KG1 (cell line): ENCODE results near the gene ADGRL3.

Experiments used
- DNase-seq: peaks from one replicate; lab custom pipeline; 2025; lab: John Stamatoyannopoulos, UW

ADGRL3 gene

GRCh38 chr4:61426229-61426628 is 226.1 kb downstream of the ADGRL3 start:
- DNase-seq: no peak

DNA sequence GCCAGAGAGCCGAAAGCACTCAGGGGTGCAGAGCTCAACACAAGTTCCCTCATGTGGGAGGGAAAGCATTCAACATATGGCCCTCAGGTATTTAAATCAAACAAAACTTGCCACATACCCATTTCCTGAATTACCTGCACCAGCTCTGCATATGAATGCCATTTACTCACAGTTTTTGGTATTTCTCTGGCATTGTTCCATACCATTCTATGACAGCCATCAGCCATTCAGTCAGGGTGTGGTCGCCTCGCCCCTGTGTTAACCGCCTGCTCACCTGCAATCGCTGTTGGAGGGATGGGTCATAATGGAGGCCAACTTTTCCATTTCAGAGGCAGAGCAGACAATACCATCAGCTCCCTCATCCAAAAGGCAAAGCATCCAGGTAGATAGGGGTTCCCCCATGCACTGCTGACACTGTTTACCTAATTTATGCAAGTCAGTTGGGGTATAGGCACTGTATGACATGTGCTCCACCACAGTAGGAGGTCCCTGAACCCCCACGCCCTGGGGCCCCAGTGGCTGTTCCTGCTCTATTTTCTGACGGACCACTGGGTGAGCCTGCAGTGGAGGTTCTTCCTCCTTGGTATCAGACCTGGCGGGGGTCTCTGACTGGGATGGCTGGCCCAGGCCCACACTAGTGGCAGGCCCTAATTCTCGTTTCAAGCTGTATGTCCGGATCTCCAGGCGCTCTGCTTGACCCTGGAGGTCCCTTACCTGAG is 227.1 kb downstream of the ADGRL3 start:
- DNase-seq: no peak

DNA sequence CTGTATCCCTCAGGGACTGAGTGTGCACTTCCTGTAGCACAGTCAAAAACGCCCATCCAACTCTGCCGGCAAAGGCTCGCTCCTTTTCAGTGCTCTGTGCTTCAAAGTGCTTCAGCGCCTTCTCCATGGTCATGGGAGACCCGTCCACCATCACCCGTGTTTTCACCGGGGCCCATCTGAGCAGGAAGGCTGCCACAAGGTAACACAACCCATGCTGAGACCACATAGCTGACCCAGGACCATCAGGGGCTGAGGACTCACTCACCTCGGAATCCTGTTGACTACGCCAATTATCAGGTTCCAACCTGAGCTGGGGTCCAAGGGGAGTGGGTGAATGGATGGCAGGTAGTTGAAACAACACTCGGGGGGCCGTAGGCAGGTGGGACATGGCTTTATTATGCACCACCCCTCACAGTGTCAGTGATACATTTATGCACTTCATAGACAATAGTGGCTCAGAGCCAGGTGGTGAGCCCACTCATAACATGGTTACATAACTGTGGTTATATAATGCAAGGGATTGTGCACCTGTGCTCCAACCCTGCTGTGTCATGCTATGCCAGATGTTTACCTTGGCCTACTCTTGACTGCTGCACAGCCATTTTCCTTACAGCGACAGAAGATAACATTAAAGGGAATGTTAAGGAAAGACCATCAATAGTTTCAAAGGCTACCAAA is 227.8 kb downstream of the ADGRL3 start:
- no peak for DNase-seq

DNA sequence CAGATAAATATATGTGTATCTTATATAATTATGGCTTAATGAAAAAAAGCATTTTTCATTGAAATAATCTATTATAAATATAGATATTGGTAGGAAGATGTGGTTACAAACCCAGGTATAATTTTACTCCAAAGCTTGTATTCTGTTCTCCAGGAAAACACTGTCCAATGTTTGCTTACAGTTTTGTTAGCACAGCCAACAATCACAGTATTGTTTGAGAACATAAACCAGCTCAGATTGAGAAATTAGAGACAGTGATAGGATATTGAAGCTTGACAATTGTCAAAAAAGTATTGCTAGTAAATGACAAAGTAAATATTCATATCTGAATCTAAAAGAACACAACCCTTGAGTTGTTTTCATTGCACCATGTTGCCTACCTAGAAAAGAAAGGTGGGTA is 228.8 kb downstream of the ADGRL3 start:
- DNase-seq: no peak

DNA sequence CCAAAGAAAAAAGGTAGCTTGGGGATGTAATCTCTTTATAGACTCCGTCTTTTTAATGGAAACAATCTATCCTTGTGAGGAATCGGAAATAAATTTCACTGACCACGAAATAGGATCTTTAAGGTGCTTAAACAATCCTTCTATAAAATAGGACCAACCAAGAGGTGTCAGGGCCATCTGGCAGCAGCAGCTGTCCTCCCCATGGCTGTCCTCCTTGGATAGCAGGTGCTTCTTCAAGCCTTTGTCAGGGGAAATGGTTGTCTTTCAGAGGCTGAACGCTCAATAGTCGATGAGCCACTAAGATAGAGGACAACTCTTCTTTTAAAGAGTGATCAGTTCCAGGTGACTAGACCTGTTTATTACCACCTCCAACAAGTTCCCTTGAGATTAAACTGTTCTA is 231.0 kb downstream of the ADGRL3 start:
- no peak for DNase-seq

DNA sequence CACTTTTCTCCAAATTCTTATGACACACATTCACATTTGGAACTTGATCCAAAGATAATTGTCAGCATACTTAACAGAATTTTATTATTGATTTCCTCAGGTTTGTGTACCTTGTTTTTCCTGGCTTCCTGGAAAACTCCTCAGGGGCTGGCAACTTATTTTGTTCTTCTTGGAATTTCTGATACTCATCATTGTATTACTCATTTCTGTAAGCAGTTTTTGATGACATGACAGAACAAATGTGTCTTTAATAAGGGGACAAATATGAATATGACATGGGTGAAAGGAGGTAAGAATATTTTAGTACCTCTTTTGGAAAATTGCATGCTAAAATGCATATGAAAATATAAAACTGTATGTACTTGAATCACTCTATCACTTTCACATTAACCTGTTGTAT is 237.8 kb downstream of the ADGRL3 start:
- no peak for DNase-seq

- no peak for DNase-seq
These were observed 240.2 kb downstream of the ADGRL3 start for GRCh38 chr4:61440321-61440720.

- DNase-seq: no peak
These were observed 242.8 kb downstream of the ADGRL3 start for GRCh38 chr4:61442936-61443335.

- DNase-seq: no peak
These were observed 243.8 kb downstream of the ADGRL3 start for GRCh38 chr4:61443813-61444510.

DNA sequence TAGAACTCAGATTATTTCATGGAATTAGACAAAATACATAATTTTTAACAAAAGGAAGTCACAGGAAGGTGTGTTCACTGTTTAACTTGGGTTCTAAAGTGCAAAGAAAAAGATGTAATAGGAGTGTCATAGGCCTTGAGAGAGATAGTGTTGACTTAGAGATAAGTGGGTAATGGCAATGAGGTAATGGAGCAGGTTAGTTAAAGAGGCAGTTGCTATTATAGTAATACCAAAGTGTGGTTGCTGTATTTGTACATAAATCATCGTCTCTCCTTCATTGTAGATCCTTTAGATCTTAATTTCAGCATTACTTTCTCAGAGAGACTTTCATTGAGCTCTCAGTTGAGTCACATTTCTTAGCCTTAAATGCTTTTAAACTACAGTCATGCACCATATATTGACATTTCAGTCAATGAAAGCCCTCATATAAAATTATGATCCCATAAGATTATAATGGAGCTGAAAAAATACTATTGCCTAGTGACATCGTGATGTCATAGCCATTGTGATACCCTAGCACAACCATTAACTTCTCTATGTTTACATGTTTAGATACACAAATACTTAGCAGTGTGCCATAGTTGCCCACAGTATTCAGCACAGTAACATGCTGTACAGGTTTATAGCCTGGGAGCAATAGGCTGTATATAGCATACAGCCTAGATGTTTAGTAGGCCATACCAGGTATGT is 245.4 kb downstream of the ADGRL3 start:
- DNase-seq: no peak

GRCh38 chr4:61446941-61447340 is 246.8 kb downstream of the ADGRL3 start:
- no peak for DNase-seq

- no peak for DNase-seq
These were observed 247.8 kb downstream of the ADGRL3 start for GRCh38 chr4:61447918-61448317.

- no peak for DNase-seq
These were observed 251.8 kb downstream of the ADGRL3 start for GRCh38 chr4:61451935-61452334.

DNA sequence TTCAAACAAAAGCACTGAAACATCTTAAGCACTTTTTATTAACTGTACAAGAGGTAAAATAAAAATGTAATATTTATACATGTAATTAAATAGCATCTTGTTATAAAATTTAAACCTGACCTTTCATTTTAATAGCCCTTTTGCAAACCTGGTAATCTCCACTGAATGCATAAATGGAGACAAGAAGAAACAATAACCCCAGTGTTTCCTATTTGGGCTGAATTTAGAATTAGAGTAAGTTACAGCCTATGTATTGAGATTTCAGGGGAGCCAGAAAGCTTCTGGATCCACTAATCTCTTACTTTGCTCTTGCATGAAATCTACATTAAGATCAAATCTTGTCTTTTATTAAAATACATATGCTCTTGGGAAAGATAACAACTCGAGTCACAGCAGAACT is 261.8 kb downstream of the ADGRL3 start:
- no peak for DNase-seq

DNA sequence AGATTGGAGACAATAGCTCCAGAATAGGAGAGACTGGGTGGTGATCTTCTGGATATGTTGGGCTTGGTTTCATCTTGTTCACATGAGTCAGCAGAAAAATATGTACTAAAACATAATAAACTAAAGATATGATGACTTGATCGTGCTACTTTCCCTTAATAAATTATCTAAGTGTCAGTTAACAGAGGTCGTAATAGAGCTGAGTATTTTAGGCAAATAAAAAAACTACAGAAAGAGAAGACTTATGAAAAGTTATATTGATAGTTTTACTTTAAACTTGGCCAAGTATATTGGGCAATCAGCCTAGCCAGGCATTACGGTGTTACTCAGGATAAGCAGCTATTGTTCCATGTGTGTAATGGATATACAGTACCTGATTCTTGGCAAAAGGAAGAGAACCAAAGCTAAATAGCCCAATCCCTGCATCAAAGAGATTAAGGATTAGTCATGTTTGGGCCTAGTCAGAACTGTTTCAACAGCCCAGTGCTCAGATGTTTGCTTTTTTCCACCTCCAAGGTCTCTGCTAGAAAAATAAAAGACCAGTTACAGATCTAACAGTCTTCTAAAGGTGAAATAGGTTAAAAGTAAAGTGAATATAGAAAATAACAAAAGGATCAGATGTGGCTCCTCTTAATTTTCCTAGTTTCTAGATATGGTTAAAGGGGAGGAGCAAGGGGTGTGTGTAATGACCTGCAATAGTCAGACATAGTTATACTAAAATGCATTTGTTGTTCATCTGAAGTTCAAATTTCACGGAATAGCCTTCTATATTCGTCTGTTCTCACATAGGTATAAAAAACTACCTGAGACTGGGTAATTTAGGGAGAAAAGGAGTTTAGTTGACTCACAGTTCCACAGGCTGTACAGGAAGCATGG is 262.6 kb downstream of the ADGRL3 start:
- no peak for DNase-seq

- DNase-seq: no peak
These were observed 268.0 kb downstream of the ADGRL3 start for GRCh38 chr4:61468024-61468720.

DNA sequence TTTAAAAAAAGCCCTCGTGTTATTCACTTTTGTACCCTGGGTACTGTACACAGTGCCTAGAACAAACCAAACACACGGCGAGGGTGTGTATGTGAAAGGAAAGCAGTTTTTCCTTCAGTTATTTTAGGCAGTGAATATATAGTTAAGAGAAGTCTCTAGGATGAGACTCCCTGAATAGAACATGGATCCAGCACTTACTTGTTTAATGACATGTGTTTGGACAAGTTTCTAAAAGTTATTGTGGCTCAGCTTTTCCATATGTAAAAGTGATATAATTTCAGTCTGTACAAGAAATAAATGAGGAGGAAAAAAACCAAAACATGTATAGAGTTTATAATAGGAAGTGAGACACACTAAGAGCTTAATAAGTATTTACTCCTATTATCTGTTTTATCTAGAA is 273.2 kb downstream of the ADGRL3 start:
- no peak for DNase-seq

- DNase-seq: no peak
These were observed 278.2 kb downstream of the ADGRL3 start for GRCh38 chr4:61478340-61478739.

- no peak for DNase-seq
These were observed 284.9 kb downstream of the ADGRL3 start for GRCh38 chr4:61485056-61485455.

GRCh38 chr4:61489927-61490326 is 289.8 kb downstream of the ADGRL3 start:
- DNase-seq: no peak

DNA sequence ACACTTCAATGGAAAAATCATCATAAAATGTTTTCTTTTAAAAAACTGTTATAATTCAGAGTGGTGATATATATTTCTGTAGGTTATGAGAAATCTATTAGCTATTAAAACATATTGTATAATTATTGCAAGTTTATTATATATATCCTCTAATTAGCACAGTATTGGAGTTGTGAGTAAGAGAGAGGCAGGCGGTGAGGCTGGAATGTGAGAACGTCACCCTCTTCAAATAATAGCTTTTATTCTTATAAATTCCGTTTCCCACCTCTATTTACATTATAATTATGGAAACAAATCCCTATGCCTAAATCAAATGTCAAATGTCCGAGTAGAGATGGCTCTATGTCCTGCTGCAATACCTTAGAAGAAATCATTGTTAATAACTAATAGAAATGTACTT is 292.9 kb downstream of the ADGRL3 start:
- no peak for DNase-seq
